Chondrocyte (in vitro differentiated cells): ENCODE data around the gene GREB1L. TPM values are rescaled to one million over a fixed set of nuclear protein-coding genes. Genes with fewer than 3 reads are reported as not detected.

ENCODE experiments used
- DNase-seq: peaks from one replicate; pipeline ENCODE4 v3.0.0; 2021; ENCODE audit warnings: mixed read lengths, low spot score
- H3K27ac Mint-ChIP-seq: one replicate; pipeline ENCODE4 v1.8.0; 2021; ENCODE audit warnings: mild to moderate bottlenecking, moderate library complexity, mixed read lengths; ENCODE audit not compliant: unreplicated experiment
- H3K27me3 Mint-ChIP-seq: 2 replicates; pipeline ENCODE4 v1.8.0; 2021; ENCODE audit warnings: low read depth, mixed read lengths
- H3K36me3 Mint-ChIP-seq: 2 replicates; pipeline ENCODE4 v1.8.0; 2021; ENCODE audit warnings: low read depth, mixed read lengths
- H3K4me1 Mint-ChIP-seq: 2 replicates; pipeline ENCODE4 v1.8.0; 2021; ENCODE audit warnings: low read depth, mild to moderate bottlenecking, mixed read lengths
- H3K4me3 Mint-ChIP-seq: one replicate; pipeline ENCODE4 v1.8.0; 2021; ENCODE audit warnings: mild to moderate bottlenecking, moderate library complexity, mixed read lengths; ENCODE audit not compliant: unreplicated experiment
- H3K9me3 Mint-ChIP-seq: 2 replicates; pipeline ENCODE4 v1.8.0; 2021; ENCODE audit warnings: low read depth, mixed read lengths
- CTCF ChIP-seq: fragments of 200-600 bp; sonication (generic); IDR thresholded peaks from 2 replicates; pipeline ENCODE4 v1.5.0; 2021; ENCODE audit warnings: antibody characterized with exemption, mild to moderate bottlenecking, moderate library complexity
- total RNA-seq: library from RNA; stranded (reverse); gene quantifications from 3 replicates; pipeline ENCODE4 v1.2.1, GENCODE V29; 2021

The GREB1L gene
- total RNA-seq, 1 donor from 2014 or later = 2.4 TPM

- no peak for DNase-seq
- Mint-ChIP-seq H3K36me3 (no peaks in the 10 kb centered on the region), H3K4me3 (no peak overlapping the region), H3K9me3 (no peaks in the 10 kb centered on the region), H3K4me1 (no peaks in the 10 kb centered on the region), H3K27ac (no peak overlapping the region), H3K27me3 (no peaks in the 10 kb centered on the region)
- no peak for TF ChIP-seq CTCF
Measured at GRCh38 chr18:21295101-21295500, 53.1 kb downstream of the GREB1L start.

- Mint-ChIP-seq H3K9me3 (no peaks in the 10 kb centered on the region), H3K4me3 (no peak overlapping the region), H3K27me3 (peaks cover 4% of the 10 kb centered on the region), H3K27ac (no peak overlapping the region), H3K36me3 (no peaks in the 10 kb centered on the region), H3K4me1 (no peaks in the 10 kb centered on the region)
- TF ChIP-seq CTCF = no peak
- no peak for DNase-seq
Measured at GRCh38 chr18:21296045-21296444, 54.0 kb downstream of the GREB1L start.

GRCh38 chr18:21298351-21298750 is 56.3 kb downstream of the GREB1L start:
- H3K4me1 Mint-ChIP-seq = no peaks in the 10 kb centered on the region
- H3K27me3 Mint-ChIP-seq = peaks cover 4% of the 10 kb centered on the region
- DNase-seq = no peak
- H3K36me3 Mint-ChIP-seq = no peaks in the 10 kb centered on the region
- TF ChIP-seq CTCF = no peak
- no peak overlapping the region for H3K27ac Mint-ChIP-seq
- H3K4me3 Mint-ChIP-seq = no peak overlapping the region
- H3K9me3 Mint-ChIP-seq = no peaks in the 10 kb centered on the region

GRCh38 chr18:21300035-21300907 is 58.2 kb downstream of the GREB1L start:
- H3K27ac Mint-ChIP-seq = no peak overlapping the region
- H3K9me3 Mint-ChIP-seq = no peaks in the 10 kb centered on the region
- H3K4me3 Mint-ChIP-seq = no peak overlapping the region
- no peaks in the 10 kb centered on the region for H3K36me3 Mint-ChIP-seq
- H3K27me3 Mint-ChIP-seq = peaks cover 4% of the 10 kb centered on the region
- no peaks in the 10 kb centered on the region for H3K4me1 Mint-ChIP-seq
- no peak for TF ChIP-seq CTCF
- DNase-seq = no peak

- no peak for DNase-seq
- no peak for TF ChIP-seq CTCF
- Mint-ChIP-seq H3K4me1 (no peaks in the 10 kb centered on the region), H3K4me3 (no peak overlapping the region), H3K27me3 (peaks cover 8% of the 10 kb centered on the region), H3K9me3 (no peaks in the 10 kb centered on the region), H3K36me3 (no peaks in the 10 kb centered on the region), H3K27ac (no peak overlapping the region)
Measured at GRCh38 chr18:21300908-21301200, 58.8 kb downstream of the GREB1L start.
